Hepatic stellate cell (primary cell): ENCODE measurements around the gene KCND3.

Experiments used
- DNase-seq: peaks from one replicate; pipeline ENCODE4 v3.0.0; 2011; ENCODE audit warnings: low spot score

The KCND3 gene

DNA sequence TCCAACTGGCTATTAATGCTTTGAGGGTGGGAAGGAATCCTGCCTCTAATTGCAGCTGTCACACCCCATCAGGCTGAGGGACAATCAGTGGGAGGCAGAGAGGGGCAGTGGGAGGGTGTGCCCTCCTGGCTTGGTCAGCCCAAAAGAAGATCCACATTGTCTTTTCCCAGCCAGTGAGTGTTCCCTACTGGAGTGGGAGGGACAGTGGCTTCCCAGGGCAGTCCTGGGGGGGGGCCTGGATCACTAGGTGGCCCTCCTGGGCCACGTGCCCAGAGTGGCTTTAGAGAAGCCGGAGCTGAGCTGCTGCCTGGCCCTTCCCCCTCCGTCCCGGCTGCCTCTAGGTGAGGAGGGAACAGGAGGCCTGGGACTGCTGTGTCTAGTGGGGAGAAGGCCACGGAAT is 264.3 kb downstream of the KCND3 start:
- no peak for DNase-seq

DNA sequence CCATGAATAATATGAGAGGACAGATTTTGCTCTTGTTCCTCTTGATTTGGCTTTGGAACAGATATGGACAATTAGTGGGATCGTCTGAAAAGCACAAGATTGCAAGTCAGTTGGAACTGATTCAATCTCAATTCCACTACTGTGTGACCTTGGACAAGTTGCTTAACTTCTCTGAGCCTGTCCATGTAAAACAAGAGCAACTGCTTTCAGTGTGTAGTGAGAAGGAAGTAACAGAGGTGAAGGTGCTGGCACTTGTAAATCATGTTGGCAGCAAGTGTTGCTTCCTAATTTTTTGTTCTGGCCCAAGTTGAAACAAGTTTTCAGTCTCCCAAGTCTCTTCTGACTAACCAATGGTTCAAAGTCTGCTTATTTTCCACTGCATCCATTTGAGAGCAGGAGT is 265.6 kb downstream of the KCND3 start:
- DNase-seq: no peak

DNA sequence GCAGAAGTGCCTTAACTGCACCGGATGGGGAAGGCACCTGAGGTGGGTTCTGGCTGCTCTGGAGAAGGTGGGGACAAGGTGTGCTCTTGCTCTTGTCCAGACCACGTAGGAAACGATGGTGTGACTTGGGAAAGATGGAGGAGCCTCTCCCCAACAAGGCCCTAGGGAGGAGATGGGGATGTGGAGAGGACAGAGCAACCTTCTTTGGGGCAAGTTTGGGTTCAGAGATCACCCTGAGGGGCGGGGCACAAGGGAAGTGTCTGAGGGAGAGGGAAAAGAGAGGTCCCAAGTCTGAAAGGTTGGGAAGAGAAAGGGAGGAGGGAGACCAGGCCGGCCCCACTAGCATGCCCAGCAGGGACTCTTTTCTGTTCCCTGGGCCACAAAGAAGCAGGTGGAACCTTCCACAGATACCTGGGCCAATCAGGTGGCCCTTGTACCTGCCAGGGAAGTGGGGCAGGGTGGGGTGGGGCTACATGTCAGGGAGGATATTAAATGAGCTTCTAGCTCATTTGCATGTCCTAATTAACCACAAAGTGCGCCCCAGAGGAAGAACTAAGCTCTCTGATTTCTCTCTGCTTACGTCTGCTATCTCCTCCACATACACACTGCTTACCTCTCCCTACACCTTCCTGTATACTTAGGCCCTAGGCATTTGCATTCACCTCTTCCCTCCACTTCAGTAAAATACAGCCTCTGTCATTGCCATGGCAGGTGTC is 266.2 kb downstream of the KCND3 start:
- no peak for DNase-seq

DNA sequence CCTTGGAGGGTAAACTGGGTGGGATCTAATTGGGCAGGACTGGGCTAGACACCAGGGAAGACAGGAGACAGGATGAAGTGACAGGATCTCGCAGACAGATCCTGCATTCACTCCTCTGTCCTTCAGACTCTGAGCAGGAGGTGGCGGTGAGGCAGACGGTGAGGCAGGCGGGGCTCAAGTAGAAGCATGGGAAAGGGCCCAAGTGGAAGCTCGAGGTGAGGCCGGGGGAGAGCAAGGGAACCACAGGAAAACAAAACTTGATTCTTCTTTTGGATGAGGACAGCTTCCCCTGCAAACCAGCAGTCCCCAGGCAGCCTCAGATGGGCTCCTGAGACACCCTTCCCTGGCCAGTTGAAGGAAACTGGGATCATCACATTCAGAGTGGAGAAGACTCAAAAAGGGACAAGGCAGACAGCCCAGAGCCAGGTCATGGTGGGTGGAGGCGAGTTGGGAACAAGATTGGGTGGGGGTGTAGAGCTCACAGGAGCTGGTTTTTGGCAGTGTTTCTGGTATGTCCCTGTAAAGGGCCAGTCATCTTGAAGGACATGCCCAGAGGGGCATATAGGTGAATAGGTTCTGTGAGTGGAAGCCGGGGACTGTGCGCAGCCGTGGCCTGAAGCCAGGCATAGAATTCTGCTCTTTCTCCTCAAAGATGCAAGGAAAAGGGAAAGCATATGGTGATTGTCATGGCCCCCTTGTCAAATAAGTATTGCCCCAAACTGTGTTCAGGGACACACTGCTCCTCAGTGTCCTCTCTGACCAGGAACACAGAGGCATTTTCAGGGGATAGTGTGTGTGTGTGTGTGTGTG is 268.3 kb downstream of the KCND3 start:
- no peak for DNase-seq
